ENCODE data around the gene RWDD4.

Gene RWDD4

GRCh38 chr4:183600189-183600685 is 58.7 kb downstream of the RWDD4 start:
- DNase-seq (ENCODE audit: low read depth, low spot score): peak; percentile 15

GRCh38 chr4:183599690-183600089 is 59.3 kb downstream of the RWDD4 start:
- DNase-seq (ENCODE audit: low read depth, low spot score): no peak

GRCh38 chr4:183599284-183599683 is 59.7 kb downstream of the RWDD4 start:
- DNase-seq (ENCODE audit: low read depth, low spot score): no peak

GRCh38 chr4:183596067-183596757 is 62.8 kb downstream of the RWDD4 start:
- no peak for DNase-seq (ENCODE audit: low read depth, low spot score)

- no peak for DNase-seq (ENCODE audit: low read depth, low spot score)
Measured at GRCh38 chr4:183594823-183595222, 64.2 kb downstream of the RWDD4 start.

- no peak for DNase-seq (ENCODE audit: low read depth, low spot score)
Measured at GRCh38 chr4:183591301-183591700, 67.7 kb downstream of the RWDD4 start.

All from iPS DF 19.7 (cell line).